Astrocyte of the cerebellum (primary cell): ENCODE data around the gene RPS8.

Source experiments
- DNase-seq: peaks from one replicate; pipeline ENCODE4 v3.0.0-alpha.2; 2011; ENCODE audit warnings: low read depth
- H3K4me3 ChIP-seq: 2 replicates; pipeline ENCODE4 v1.5.1; 2011; ENCODE audit warnings: mild to moderate bottlenecking, low read depth, low read length, moderate library complexity
- CTCF ChIP-seq: IDR thresholded peaks from 2 replicates; pipeline ENCODE4 v1.5.1; 2012; ENCODE audit warnings: low read length, low read depth, moderate library complexity, mild to moderate bottlenecking; ENCODE audit errors: missing control alignments
- in situ Hi-C: cut with HindIII; loops from 2 replicates; pipeline ENCODE4 v1.10.0; 2017; ENCODE audit warnings: low sequenced_read_pairs

The RPS8 gene

GRCh38 chr1:44803312-44804095, 28.2 kb downstream of the RPS8 start:
- DNase-seq: no peak
- no peak overlapping the region for H3K4me3 ChIP-seq
- no peak for TF ChIP-seq CTCF
- in situ Hi-C loops: no loop called here

GRCh38 chr1:44805311-44806024, 30.1 kb downstream of the RPS8 start:
- TF ChIP-seq CTCF: peak; percentile 6
- DNase-seq: no peak
- in situ Hi-C loops: no loop called here
- H3K4me3 ChIP-seq: no peak overlapping the region

GRCh38 chr1:44806025-44806703, 30.8 kb downstream of the RPS8 start:
- TF ChIP-seq CTCF: no peak
- no peak for DNase-seq
- no peak overlapping the region for H3K4me3 ChIP-seq
- in situ Hi-C loops: no loop called here

- H3K4me3 ChIP-seq: peak within 1 kb of the TSS; percentile 9
- DNase-seq: no peak
- TF ChIP-seq CTCF: no peak
- in situ Hi-C loops: no loop called here
Measured at GRCh38 chr1:44806704-44807363, 31.5 kb downstream of the RPS8 start, which contains the start of gene DYNLT4. Gene DYNLT4, minus strand, starts transcription at chr1:44807351. Its CDS starts 683 bp downstream, at chr1:44806668.

GRCh38 chr1:44807364-44808062, 32.2 kb downstream of the RPS8 start:
- in situ Hi-C loops: no loop called here
- H3K4me3 ChIP-seq: peak overlapping the region; percentile 9
- TF ChIP-seq CTCF: no peak
- DNase-seq: peak; percentile 99
